H9 (cell line): ENCODE data around the gene ITPA. TPM values are rescaled to one million over a fixed set of nuclear protein-coding genes. Genes with fewer than 3 reads are reported as not detected.
A peak's percentile ranks its signal among the peaks of the same experiment; 100 is the strongest.

Experiments
- DNase-seq: peaks from one replicate; pipeline ENCODE4 v3.0.0-alpha.2; 2017
- H2AFZ ChIP-seq: one replicate; pipeline ENCODE4 v1.6.1; 2013; ENCODE audit warnings: mild to moderate bottlenecking, low read length, control low read depth, moderate library complexity
- H2AK5ac ChIP-seq: 2 replicates; pipeline ENCODE4 v1.6.1; 2013; ENCODE audit warnings: low read length, control low read depth, mixed read lengths; ENCODE audit not compliant: insufficient read length
- H2BK120ac ChIP-seq: one replicate; pipeline ENCODE4 v1.6.1; 2013; ENCODE audit warnings: low read depth, mild to moderate bottlenecking, low read length, control low read depth, inconsistent platforms; ENCODE audit not compliant: poor library complexity, severe bottlenecking
- H2BK12ac ChIP-seq: 2 replicates; pipeline ENCODE4 v1.6.1; 2013; ENCODE audit warnings: low read length, control low read depth, mixed read lengths, low read depth; ENCODE audit not compliant: insufficient read length
- H2BK15ac ChIP-seq: 2 replicates; pipeline ENCODE4 v1.6.1; 2013; ENCODE audit warnings: low read depth, low read length, control low read depth
- H2BK20ac ChIP-seq: one replicate; pipeline ENCODE4 v1.6.1; 2013; ENCODE audit warnings: low read depth, mild to moderate bottlenecking, low read length, control low read depth, inconsistent platforms; ENCODE audit not compliant: poor library complexity, severe bottlenecking
- H2BK5ac ChIP-seq: 2 replicates; pipeline ENCODE4 v1.6.1; 2013; ENCODE audit warnings: low read length, control low read depth, mixed read lengths; ENCODE audit not compliant: insufficient read length
- H3K14ac ChIP-seq: 2 replicates; pipeline ENCODE4 v1.6.1; 2013; ENCODE audit warnings: low read length, control low read depth; ENCODE audit not compliant: insufficient read depth
- H3K18ac ChIP-seq: 2 replicates; pipeline ENCODE4 v1.6.1; 2013; ENCODE audit warnings: low read depth, mild to moderate bottlenecking, mixed read lengths, low read length, control low read depth; ENCODE audit not compliant: insufficient read length
- H3K23ac ChIP-seq: 2 replicates; pipeline ENCODE4 v1.6.1; 2013; ENCODE audit warnings: low read length, control low read depth, mixed read lengths, low read depth; ENCODE audit not compliant: insufficient read length
- H3K23me2 ChIP-seq: 2 replicates; pipeline ENCODE4 v1.6.1; 2013; ENCODE audit warnings: low read depth, mild to moderate bottlenecking, mixed read lengths, low read length, control low read depth; ENCODE audit not compliant: insufficient read length, poor library complexity, severe bottlenecking
- H3K27ac ChIP-seq: 2 replicates; pipeline ENCODE4 v1.5.1; 2013; ENCODE audit warnings: low read length, control low read depth, mixed read lengths, low read depth; ENCODE audit not compliant: insufficient read length
- H3K27me3 ChIP-seq: 2 replicates; pipeline ENCODE4 v1.6.1; 2013; ENCODE audit warnings: low read length, control low read depth, inconsistent platforms; ENCODE audit not compliant: insufficient read depth
- H3K4ac ChIP-seq: 2 replicates; pipeline ENCODE4 v1.6.1; 2013; ENCODE audit warnings: low read depth, mild to moderate bottlenecking, control low read depth, inconsistent platforms, low read length, moderate library complexity
- H3K4me1 ChIP-seq: 2 replicates; pipeline ENCODE4 v1.6.1; 2013; ENCODE audit warnings: low read length, control low read depth, inconsistent platforms; ENCODE audit not compliant: insufficient read depth
- H3K4me2 ChIP-seq: 2 replicates; pipeline ENCODE4 v1.6.1; 2013; ENCODE audit warnings: low read length, control low read depth, mixed read lengths; ENCODE audit not compliant: insufficient read length, insufficient read depth
- H3K56ac ChIP-seq: 2 replicates; pipeline ENCODE4 v1.6.1; 2013; ENCODE audit warnings: low read depth, mild to moderate bottlenecking, mixed read lengths, low read length, control low read depth; ENCODE audit not compliant: insufficient read length
- H3K79me1 ChIP-seq: 2 replicates; pipeline ENCODE4 v1.6.1; 2013; ENCODE audit warnings: low read depth, mild to moderate bottlenecking, moderate library complexity, low read length, control low read depth, inconsistent platforms; ENCODE audit not compliant: insufficient read depth, poor library complexity, severe bottlenecking
- H3K79me2 ChIP-seq: 2 replicates; pipeline ENCODE4 v1.6.1; 2013; ENCODE audit warnings: low read length, control low read depth, inconsistent platforms; ENCODE audit not compliant: insufficient read depth
- H3K9ac ChIP-seq: 2 replicates; pipeline ENCODE4 v1.6.1; 2013; ENCODE audit warnings: low read length, control low read depth, mixed read lengths; ENCODE audit not compliant: insufficient read length; ENCODE audit errors: extremely low read depth
- H3K9me3 ChIP-seq: one replicate; pipeline ENCODE4 v1.6.1; 2013; ENCODE audit warnings: low read depth, low read length, inconsistent platforms; ENCODE audit not compliant: control insufficient read depth
- H3T11ph ChIP-seq: one replicate; pipeline ENCODE4 v1.6.1; 2013; ENCODE audit warnings: mild to moderate bottlenecking, low read length, control low read depth, inconsistent platforms
- H4K20me1 ChIP-seq: one replicate; pipeline ENCODE4 v1.6.1; 2013; ENCODE audit not compliant: control insufficient read depth, insufficient read length, insufficient read depth
- H4K5ac ChIP-seq: 2 replicates; pipeline ENCODE4 v1.6.1; 2013; ENCODE audit warnings: low read depth, mild to moderate bottlenecking, mixed read lengths, low read length, control low read depth; ENCODE audit not compliant: insufficient read length
- H4K8ac ChIP-seq: replicated peaks from 2 replicates; pipeline ENCODE4 v1.6.1; 2013; ENCODE audit warnings: low read length, control low read depth, mixed read lengths, low read depth; ENCODE audit not compliant: insufficient read length
- H4K91ac ChIP-seq: 2 replicates; pipeline ENCODE4 v1.6.1; 2013; ENCODE audit warnings: low read depth, mild to moderate bottlenecking, moderate library complexity, mixed read lengths, low read length, control low read depth; ENCODE audit not compliant: insufficient read length
- H3K27ac Mint-ChIP-seq, 3 experiments: 2 replicates in 2 of 3; 3 replicates in 1 of 3; pipeline ENCODE4 v1.8.0; 2020 to 2021; ENCODE audit warnings: mixed read lengths in 3 of 3, mild to moderate bottlenecking in 1 of 3, moderate library complexity in 1 of 3
- H3K27me3 Mint-ChIP-seq: 2 replicates; pipeline ENCODE4 v1.8.0; 2021; ENCODE audit warnings: low read depth, mild to moderate bottlenecking, moderate library complexity, mixed read lengths
- H3K36me3 Mint-ChIP-seq, 3 experiments: 2 replicates in 2 of 3; 3 replicates in 1 of 3; pipeline ENCODE4 v1.8.0; 2020 to 2021; ENCODE audit warnings: low read depth in 3 of 3, mixed read lengths in 3 of 3; ENCODE audit not compliant: insufficient read depth in 1 of 3
- H3K4me1 Mint-ChIP-seq, 2 experiments: 2 replicates each; pipeline ENCODE4 v1.8.0; 2020; ENCODE audit warnings: mixed read lengths in 2 of 2
- H3K4me3 Mint-ChIP-seq, 2 experiments: 2 replicates in 1 of 2; 3 replicates in 1 of 2; pipeline ENCODE4 v1.8.0; 2020 to 2021; ENCODE audit warnings: mild to moderate bottlenecking in 2 of 2, mixed read lengths in 2 of 2, moderate library complexity in 1 of 2
- H3K9me3 Mint-ChIP-seq, 2 experiments: 2 replicates in 1 of 2; 3 replicates in 1 of 2; pipeline ENCODE4 v1.8.0; 2020; ENCODE audit warnings: mild to moderate bottlenecking in 2 of 2, mixed read lengths in 2 of 2, moderate library complexity in 1 of 2
- CTCF ChIP-seq: fragments of 200-600 bp; sonication (generic); conservative IDR thresholded peaks from 3 replicates; pipeline ENCODE4 v1.8.0; 2021; ENCODE audit warnings: antibody characterized with exemption, mild to moderate bottlenecking
- WGBS: extraction: QIAGEN DNeasy Blood & Tissue Kit; methylation state at CpG from one replicate; pipeline ENCODE4 v1.1.7; 2013; ENCODE audit warnings: missing lambda C conversion rate, low lambda C conversion rate, mixed read lengths; ENCODE audit not compliant: insufficient read length; ENCODE audit errors: extremely low coverage; 5-methylcytosine and 5-hydroxymethylcytosine counted together
- total RNA-seq: library from RNA; stranded (reverse); gene quantifications from 2 replicates; pipeline ENCODE4 v1.2.1, GENCODE V29; 2021

ITPA gene
- total RNA-seq, 1 experiment from 2014 or later: 74.5 TPM

GRCh38 chr20:3177746-3178485, 31.4 kb upstream of the ITPA start:
- Histone ChIP-seq H3K23ac (no peak overlapping the region), H3K27ac (no peak overlapping the region), H3K56ac (no peak overlapping the region), H3K4ac (no peak overlapping the region), H2BK120ac (no peak overlapping the region), H3K79me1 (no peaks in the 10 kb centered on the region), H2AFZ (no peak overlapping the region), H3K9ac (no peak overlapping the region), H2BK20ac (no peak overlapping the region), H3K27me3 (no peaks in the 10 kb centered on the region), H3K23me2 (peaks cover 12% of the 10 kb centered on the region), H3T11ph (no peak overlapping the region), H3K18ac (no peak overlapping the region), H4K20me1 (no peaks in the 10 kb centered on the region), H3K4me1 (no peaks in the 10 kb centered on the region), H2BK15ac (no peak overlapping the region), H3K9me3 (no peaks in the 10 kb centered on the region), H3K14ac (no peak overlapping the region), H3K79me2 (no peaks in the 10 kb centered on the region), H2BK5ac (no peak overlapping the region), H4K8ac (no peak overlapping the region), H2BK12ac (no peak overlapping the region), H4K5ac (peak overlapping the region; percentile 81), H3K4me2 (no peak overlapping the region), H4K91ac (no peak overlapping the region), H2AK5ac (no peak overlapping the region)
- DNase-seq: no peak
- H3K9me3 Mint-ChIP-seq: no peaks in the 10 kb centered on the region; a peak in 1 of 5 replicates
- H3K36me3 Mint-ChIP-seq: peaks cover 0 to 2% (median 0%) of the 10 kb centered on the region in 3 experiments; a peak in 1 of 7 replicates
- H3K4me1 Mint-ChIP-seq: peaks cover 17 to 18% of the 10 kb centered on the region in 2 experiments
- TF ChIP-seq CTCF: no peak
- H3K27ac Mint-ChIP-seq: peak overlapping the region in 2 of 3 experiments; percentile 26 to 88; a peak in 1 of 7 replicates
- H3K4me3 Mint-ChIP-seq: no peak overlapping the region
- no CpG with 5 or more reads among the region's 8 CpGs for WGBS
- no peaks in the 10 kb centered on the region; the same call in 1 of the 2 replicates for H3K27me3 Mint-ChIP-seq
